ENCODE results near the gene ASAP2. TPM values are rescaled to one million over a fixed set of nuclear protein-coding genes. Genes with fewer than 3 reads are reported as not detected.

ASAP2 gene
- total and polyA plus RNA-seq, 9 of the 15 experiments (the other 6 are each of a cell fraction or from before 2014, with no cell fraction given): 0.06 to 4.3 (median 3.1) TPM

GRCh38 chr2:9313443-9313842, 106.8 kb downstream of the ASAP2 start (continued):
- no peak for TF ChIP-seq ETV6 (IDR thresholded peaks at IDR 0.05; ENCODE audit: borderline replicate concordance in 1 of 2, low read depth in 2 of 2, low read length in 1 of 2)
- no peak for TF ChIP-seq ETV6 (CRISPR knock-in tag; IDR thresholded peaks at IDR 0.05; ENCODE audit: borderline replicate concordance)
- no peak for TF ChIP-seq ZNF740 (CRISPR knock-in tag; IDR thresholded peaks at IDR 0.05)
- no peak for TF ChIP-seq ZNF740 (tag; IDR thresholded peaks at IDR 0.05)
- TF ChIP-seq MEF2D (tag; conservative IDR thresholded peaks at IDR 0.05; ENCODE audit: low read depth): no peak
- no peak for TF ChIP-seq TFE3 (CRISPR knock-in tag; IDR thresholded peaks at IDR 0.05)
- no peak for TF ChIP-seq TARDBP (IDR thresholded peaks at IDR 0.05)
- TF ChIP-seq ZBTB12 (CRISPR knock-in tag; IDR thresholded peaks at IDR 0.05): no peak
- no peak for TF ChIP-seq ZNF140 (CRISPR knock-in tag; IDR thresholded peaks at IDR 0.05)
- TF ChIP-seq ZNF395 (CRISPR knock-in tag; IDR thresholded peaks at IDR 0.05): no peak
- peak; percentile 54; the same call in 1 of the 2 replicates for TF ChIP-seq HMBOX1 (IDR thresholded peaks at IDR 0.05)
- no peak for TF ChIP-seq GATAD2A (IDR thresholded peaks at IDR 0.05)
- no peak for TF ChIP-seq PCBP1 (IDR thresholded peaks at IDR 0.05; ENCODE audit: low read depth, low read length, poor library complexity, severe bottlenecking)
- TF ChIP-seq IRF2 (CRISPR knock-in tag; IDR thresholded peaks at IDR 0.05): no peak
- no peak for TF ChIP-seq FOXP1 (CRISPR knock-in tag; IDR thresholded peaks at IDR 0.05)
- no peak for TF ChIP-seq TAF9B (IDR thresholded peaks at IDR 0.05; ENCODE audit: partially characterized antibody)
- TF ChIP-seq THRAP3 (IDR thresholded peaks at IDR 0.05; ENCODE audit: borderline replicate concordance): no peak
- no peak for TF ChIP-seq EP300 (IDR thresholded peaks at IDR 0.05; ENCODE audit: low read length)
- no peak for TF ChIP-seq IRF1 (CRISPR knock-in tag; IDR thresholded peaks at IDR 0.05; ENCODE audit: borderline replicate concordance)
- no peak for TF ChIP-seq ZNF717 (CRISPR knock-in tag; IDR thresholded peaks at IDR 0.05)
- peak; percentile 75 for TF ChIP-seq TFAP4 (CRISPR knock-in tag; IDR thresholded peaks at IDR 0.05; ENCODE audit: borderline replicate concordance)
- no peak for TF ChIP-seq RB1 (IDR thresholded peaks at IDR 0.05; ENCODE audit: low read depth)
- TF ChIP-seq CC2D1A (IDR thresholded peaks at IDR 0.05): no peak
